Endothelial cell of hepatic sinusoid (primary cell): Measurements from ENCODE around the gene CHST5.

Experiments used
- in situ Hi-C: cut with HindIII; loops from 2 replicates; pipeline ENCODE4 v1.10.0; 2017; ENCODE audit warnings: low sequenced_read_pairs

CHST5 gene

DNA sequence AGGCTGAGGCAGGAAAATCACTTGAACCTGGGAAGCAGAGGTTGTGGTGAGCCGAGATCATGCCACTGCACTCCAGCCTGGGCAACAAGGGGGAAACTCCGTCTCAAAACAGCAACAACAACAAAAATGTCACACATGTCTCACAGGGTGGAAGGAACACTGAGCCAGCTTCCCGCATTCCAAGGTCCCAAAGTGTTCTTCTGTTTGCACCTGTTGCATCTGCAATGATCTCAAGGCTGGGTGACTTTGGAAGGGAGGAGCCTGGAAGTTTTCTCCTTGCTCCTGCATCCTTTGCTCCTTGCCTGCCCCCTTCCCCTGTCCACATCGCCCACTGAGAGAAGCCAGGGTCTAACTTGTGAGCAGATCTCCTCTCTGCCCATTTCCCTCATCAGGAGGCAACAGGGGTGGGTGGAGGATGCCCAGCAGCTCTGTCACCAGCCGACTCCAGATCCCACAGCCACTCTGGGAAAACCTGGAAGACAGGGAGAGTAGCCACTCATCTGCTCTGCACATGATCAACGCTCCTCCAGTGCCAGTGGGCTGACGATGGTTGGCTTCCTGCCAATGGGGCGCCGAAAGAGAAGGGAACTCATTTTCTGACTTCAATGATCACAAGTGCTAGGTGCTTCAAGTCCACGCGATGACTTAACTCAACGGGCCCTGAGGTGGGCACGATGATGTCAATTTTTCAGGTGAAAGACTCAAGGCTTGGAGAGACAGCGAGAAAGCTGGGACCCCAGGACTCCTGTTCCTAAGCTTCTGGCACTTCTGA is 53.3 kb downstream of the CHST5 start:
- in situ Hi-C loops = loop anchor here (25.0 kb wide), 1 partner anchor 280 kb away; no protein-coding TSS in a partner anchor

DNA sequence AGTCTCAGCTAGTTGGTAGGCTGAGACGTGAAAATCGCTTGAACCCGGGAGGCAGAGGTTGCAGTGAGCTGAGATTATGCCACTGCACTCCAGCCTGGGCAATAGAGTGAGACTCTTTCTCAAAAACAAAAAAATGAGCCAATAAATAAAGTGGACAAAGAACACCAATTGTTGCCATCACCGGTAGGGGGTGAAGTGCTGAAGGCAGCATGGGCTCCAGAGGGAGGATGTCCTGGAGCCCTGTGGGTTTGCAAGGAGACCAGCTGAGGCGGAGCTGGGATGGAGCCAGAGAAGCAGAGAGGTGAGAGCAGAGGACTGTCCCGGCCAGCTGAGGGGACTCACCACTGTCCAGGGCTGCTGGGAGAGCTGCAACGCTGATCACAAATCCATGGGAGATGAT is 54.4 kb downstream of the CHST5 start:
- in situ Hi-C loops = loop anchor here (25.0 kb wide), 1 partner anchor 281 kb away; no protein-coding TSS in a partner anchor

DNA sequence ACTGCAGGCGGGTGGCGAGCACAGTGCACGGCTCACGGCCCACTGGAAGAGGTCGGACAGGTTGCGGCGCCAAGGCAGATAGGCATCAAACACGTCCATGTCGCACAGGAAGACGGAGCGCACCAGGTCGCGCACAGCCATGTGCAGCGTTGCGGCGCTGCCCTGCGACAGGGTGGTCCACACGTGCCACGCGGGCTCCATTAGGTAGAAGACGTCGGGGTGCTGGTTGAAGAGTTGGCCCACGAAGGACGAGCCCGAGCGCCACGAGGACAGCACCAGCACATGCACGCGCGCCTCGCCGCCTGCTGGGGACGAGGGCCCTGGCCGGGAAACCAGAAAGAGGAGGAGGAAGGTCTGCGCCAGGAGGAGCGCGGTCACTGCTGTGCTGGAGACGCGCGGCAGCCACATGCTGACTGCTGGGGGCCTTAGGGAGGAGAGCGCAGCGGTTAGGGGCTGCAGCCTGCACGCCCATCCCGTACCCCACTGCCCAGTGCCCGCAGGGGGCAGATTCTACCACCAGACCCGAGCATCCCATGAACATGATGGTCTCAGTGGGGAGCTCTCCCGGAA is 56.4 kb downstream of the CHST5 start:
- in situ Hi-C loops = loop anchor here (25.0 kb wide), 1 partner anchor 283 kb away; no protein-coding TSS in a partner anchor
